ENCODE data around the gene ACAA1.

GRCh38 chr3:38128303-38128655, 8.6 kb downstream of the ACAA1 start:
- TF ChIP-seq, protein P1, sequence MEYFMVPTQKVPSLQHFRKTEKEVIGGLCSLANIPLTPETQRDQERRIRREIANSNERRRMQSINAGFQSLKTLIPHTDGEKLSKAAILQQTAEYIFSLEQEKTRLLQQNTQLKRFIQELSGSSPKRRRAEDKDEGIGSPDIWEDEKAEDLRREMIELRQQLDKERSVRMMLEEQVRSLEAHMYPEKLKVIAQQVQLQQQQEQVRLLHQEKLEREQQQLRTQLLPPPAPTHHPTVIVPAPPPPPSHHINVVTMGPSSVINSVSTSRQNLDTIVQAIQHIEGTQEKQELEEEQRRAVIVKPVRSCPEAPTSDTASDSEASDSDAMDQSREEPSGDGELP (CRISPR knock-in tag; IDR thresholded peaks at IDR 0.05; ENCODE audit: borderline replicate concordance) = no peak
- no peak for TF ChIP-seq RHOXF2B (CRISPR knock-in tag; conservative IDR thresholded peaks at IDR 0.05)
- TF ChIP-seq IRF9 (tag; IDR thresholded peaks at IDR 0.05) = no peak
- no peak for TF ChIP-seq BCOR (IDR thresholded peaks at IDR 0.05)

All from K562 (cell line).